Natural killer cell (primary cell): ENCODE results near the gene RFPL1. TPM values are rescaled to one million over a fixed set of nuclear protein-coding genes. Genes with fewer than 3 reads are reported as not detected.

ENCODE experiments used
- ATAC-seq, 3 donors: fragments of 150-1000 bp in 2 of 3; fragments of 200-7000 bp in 1 of 3; cut with Tn5 transposase; 1 replicate in 1 of 3; 2 replicates in 2 of 3; pipeline ENCODE4 v1.10.0; 2021; ENCODE audit warnings: mild to moderate bottlenecking in 2 of 3, moderate library complexity in 2 of 3
- DNase-seq, 2 donors: peaks; one replicate each; pipeline versions ENCODE4 v3.0.0 to v3.0.0-alpha.2; 2013 to 2021; ENCODE audit warnings: mixed read lengths in 1 of 2
- H3K27ac ChIP-seq: one replicate; pipeline ENCODE4 v1.5.1; 2013; ENCODE audit warnings: mild to moderate bottlenecking, low read length
- H3K27me3 ChIP-seq: one replicate; pipeline ENCODE4 v1.6.1; 2013; ENCODE audit warnings: low read length; ENCODE audit not compliant: control insufficient read depth, insufficient read depth
- H3K36me3 ChIP-seq: one replicate; pipeline ENCODE4 v1.6.1; 2013; ENCODE audit warnings: low read length; ENCODE audit not compliant: control insufficient read depth, insufficient read depth
- H3K4me1 ChIP-seq: one replicate; pipeline ENCODE4 v1.6.1; 2013; ENCODE audit warnings: low read length; ENCODE audit not compliant: control insufficient read depth, insufficient read depth
- H3K4me3 ChIP-seq: one replicate; pipeline ENCODE4 v1.5.1; 2013; ENCODE audit warnings: low read length
- H3K9me3 ChIP-seq: one replicate; pipeline ENCODE4 v1.6.1; 2013; ENCODE audit warnings: low read length; ENCODE audit not compliant: control insufficient read depth, insufficient read depth
- H3K27ac Mint-ChIP-seq, 2 donors: one replicate each; pipeline ENCODE4 v1.8.0; 2022; ENCODE audit warnings: mild to moderate bottlenecking in 2 of 2, mixed read lengths in 2 of 2, moderate library complexity in 1 of 2
- H3K27me3 Mint-ChIP-seq, 2 donors: one replicate each; pipeline ENCODE4 v1.8.0; 2022; ENCODE audit warnings: low read depth in 2 of 2, mixed read lengths in 2 of 2
- H3K36me3 Mint-ChIP-seq: one replicate; pipeline ENCODE4 v1.8.0; 2022; ENCODE audit warnings: mixed read lengths
- H3K4me1 Mint-ChIP-seq, 2 donors: one replicate each; pipeline ENCODE4 v1.8.0; 2022; ENCODE audit warnings: mixed read lengths in 2 of 2
- H3K4me3 Mint-ChIP-seq: one replicate; pipeline ENCODE4 v1.8.0; 2022; ENCODE audit warnings: mild to moderate bottlenecking, moderate library complexity, mixed read lengths
- H3K9me3 Mint-ChIP-seq, 2 donors: one replicate each; pipeline ENCODE4 v1.8.0; 2022; ENCODE audit warnings: mixed read lengths in 2 of 2
- CTCF ChIP-seq: fragments of 200-600 bp; IDR thresholded peaks from one replicate; pipeline ENCODE4 v1.8.0; 2022; ENCODE audit warnings: antibody characterized with exemption
- WGBS: methylation state at CpG from one replicate; pipeline ENCODE4 v1.1.7; 2013; ENCODE audit warnings: missing lambda C conversion rate; ENCODE audit not compliant: insufficient coverage; 5-methylcytosine and 5-hydroxymethylcytosine counted together
- intact Hi-C: fragments of 100-400 bp; cut with micrococcal nuclease; formaldehyde crosslinking; loops from one replicate; pipeline ENCODE4 v1.14.2; 2022
- total RNA-seq, 4 donors: library from RNA; stranded (reverse); fragments of 120-200 nt in 1 of 4; gene quantifications; one replicate each; pipeline versions ENCODE4 v1.2.3 to v1.2.4, GENCODE V29; 2013 to 2022

The RFPL1 gene
- total RNA-seq, 3 donors from 2014 or later (not counting 1 experiment from before 2014, with no cell fraction given): not detected

GRCh38 chr22:29478326-29479276, 40.2 kb downstream of the RFPL1 start:
- peaks cover 12% of the 10 kb centered on the region for H3K27me3 ChIP-seq
- no peaks in the 10 kb centered on the region for H3K9me3 ChIP-seq
- H3K4me3 ChIP-seq: no peak overlapping the region
- no peak overlapping the region for H3K27ac ChIP-seq
- peak in 1 of 2 donors; percentile 43 for DNase-seq
- 17% methylated on average over 20 of the region's 21 CpGs for WGBS
- Mint-ChIP-seq H3K9me3 (no peaks in the 10 kb centered on the region), H3K27ac (no peak overlapping the region), H3K36me3 (no peaks in the 10 kb centered on the region), H3K4me1 (peaks cover 7 to 15% of the 10 kb centered on the region in 2 donors), H3K27me3 (peaks cover 44 to 54% of the 10 kb centered on the region in 2 donors), H3K4me3 (no peak overlapping the region)
- H3K4me1 ChIP-seq: peaks cover 17% of the 10 kb centered on the region
- H3K36me3 ChIP-seq: no peaks in the 10 kb centered on the region
- peak in 2 of 3 donors; percentile 44 to 49 for ATAC-seq
- TF ChIP-seq CTCF: no peak
- intact Hi-C loops: no loop called here

- no peak within 1 kb of the TSS for H3K27ac Mint-ChIP-seq
- H3K4me1 ChIP-seq: peaks cover 17% of the 10 kb centered on the region
- H3K27me3 Mint-ChIP-seq: peaks cover 40 to 54% of the 10 kb centered on the region in 2 donors
- H3K27me3 ChIP-seq: peaks cover 12% of the 10 kb centered on the region
- peak within 1 kb of the TSS; percentile 22 for H3K4me3 Mint-ChIP-seq
- H3K36me3 Mint-ChIP-seq: no peaks in the 10 kb centered on the region
- no peaks in the 10 kb centered on the region for H3K9me3 ChIP-seq
- DNase-seq (no peak), ATAC-seq (no peak)
- intact Hi-C loops: no loop called here
- 13% methylated on average over 48 of the region's 48 CpGs for WGBS
- no peak for TF ChIP-seq CTCF
- H3K27ac ChIP-seq: no peak within 1 kb of the TSS
- H3K36me3 ChIP-seq: no peaks in the 10 kb centered on the region
- H3K9me3 Mint-ChIP-seq: no peaks in the 10 kb centered on the region
- H3K4me3 ChIP-seq: no peak within 1 kb of the TSS
- H3K4me1 Mint-ChIP-seq: peaks cover 7 to 15% of the 10 kb centered on the region in 2 donors
These were observed 41.3 kb downstream of the RFPL1 start, which contains the start of gene NEFH for GRCh38 chr22:29479417-29480261. TSS of gene NEFH (plus strand) at chr22:29480218. CDS start at chr22:29480263, 45 bp downstream.

DNA sequence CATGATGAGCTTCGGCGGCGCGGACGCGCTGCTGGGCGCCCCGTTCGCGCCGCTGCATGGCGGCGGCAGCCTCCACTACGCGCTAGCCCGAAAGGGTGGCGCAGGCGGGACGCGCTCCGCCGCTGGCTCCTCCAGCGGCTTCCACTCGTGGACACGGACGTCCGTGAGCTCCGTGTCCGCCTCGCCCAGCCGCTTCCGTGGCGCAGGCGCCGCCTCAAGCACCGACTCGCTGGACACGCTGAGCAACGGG, 41.8 kb downstream of the RFPL1 start:
- WGBS: 14% methylated on average over 39 of the region's 39 CpGs
- no peaks in the 10 kb centered on the region for H3K36me3 ChIP-seq
- H3K27ac ChIP-seq: no peak overlapping the region
- intact Hi-C loops: no loop called here
- no peak overlapping the region for H3K4me3 Mint-ChIP-seq
- ATAC-seq (no peak), DNase-seq (no peak)
- H3K9me3 Mint-ChIP-seq: no peaks in the 10 kb centered on the region
- no peaks in the 10 kb centered on the region for H3K36me3 Mint-ChIP-seq
- H3K27me3 Mint-ChIP-seq: peaks cover 40 to 51% of the 10 kb centered on the region in 2 donors
- no peaks in the 10 kb centered on the region for H3K9me3 ChIP-seq
- no peak overlapping the region for H3K4me3 ChIP-seq
- H3K4me1 ChIP-seq: peaks cover 17% of the 10 kb centered on the region
- H3K27ac Mint-ChIP-seq: no peak overlapping the region
- TF ChIP-seq CTCF: no peak
- H3K4me1 Mint-ChIP-seq: peaks cover 7 to 15% of the 10 kb centered on the region in 2 donors
- peaks cover 12% of the 10 kb centered on the region for H3K27me3 ChIP-seq
